Liver (tissue), 3 donors: Measurements from ENCODE around the gene ANKMY1.

Experiments
- ATF3 ChIP-seq: IDR thresholded peaks from 2 replicates; pipeline ENCODE4 v1.6.1; 2016; ENCODE audit warnings: antibody characterized with exemption
- CTCF ChIP-seq: fragments of 150-350 bp; IDR thresholded peaks from 2 replicates; pipeline ENCODE4 v1.5.1; 2017; ENCODE audit warnings: improper control_type of control experiment, low read depth, low read length; ENCODE audit not compliant: missing input control
- EGR1 ChIP-seq, 2 donors: IDR thresholded peaks; 2 replicates each; pipeline ENCODE4 v1.6.1; 2016 to 2018; ENCODE audit warnings: antibody characterized with exemption in 2 of 2, low read depth in 2 of 2
- GABPA ChIP-seq, 2 donors: IDR thresholded peaks in 1 of 2; conservative IDR thresholded peaks in 1 of 2; 2 replicates each; pipeline ENCODE4 v1.6.1; 2016; ENCODE audit warnings: antibody characterized with exemption in 2 of 2, mild to moderate bottlenecking in 1 of 2, moderate library complexity in 1 of 2
- RAD21 ChIP-seq, 2 donors: IDR thresholded peaks; 2 replicates each; pipeline ENCODE4 v1.6.1; 2016; ENCODE audit warnings: antibody characterized with exemption in 2 of 2, mild to moderate bottlenecking in 2 of 2
- donor health status: healthy.
- donor health status: healthy.

DNA sequence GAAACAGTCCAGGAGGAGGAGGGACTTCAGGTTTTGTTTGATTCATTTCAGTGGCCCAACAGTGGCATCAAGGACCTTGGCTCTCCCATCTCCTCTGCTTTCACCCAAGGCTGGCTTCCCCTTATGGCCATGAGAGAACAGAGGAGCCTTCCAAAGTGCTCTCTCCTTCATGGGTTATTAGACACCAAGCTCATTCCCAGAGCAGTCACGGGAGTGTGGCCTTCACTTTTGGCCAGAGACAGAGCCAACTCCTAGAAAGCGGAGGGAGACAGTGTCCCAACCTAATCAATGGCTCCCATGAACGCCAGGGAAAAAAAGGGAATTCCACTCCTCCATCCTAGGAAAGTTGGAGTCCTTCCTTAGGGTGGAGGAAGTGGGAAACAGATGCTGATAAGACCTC lies 1.5 kb upstream of the ANKMY1 start:
- no peak for TF ChIP-seq CTCF
- no peak for TF ChIP-seq GABPA (IDR thresholded peaks at IDR 0.05 in 1 of 2, conservative IDR thresholded peaks at IDR 0.05 in 1 of 2)
- TF ChIP-seq ATF3, result no peak
- no peak for TF ChIP-seq EGR1 (IDR thresholded peaks at IDR 0.05; ENCODE audit: low read depth in 2 of 2)
- TF ChIP-seq RAD21 (IDR thresholded peaks at IDR 0.05), result no peak
